Measurements from ENCODE around the gene WDFY3.

Gene WDFY3

GRCh38 chr4:84966382-84967242 lies at the start of gene WDFY3:
WDFY3 (minus strand) TSS chr4:84966690; CDS start chr4:84860591, 106,099 bp downstream.
- DNase-seq, result no peak

- DNase-seq, result no peak
Observed at GRCh38 chr4:85005865-85006377, 39.4 kb upstream of the WDFY3 start.

DNA sequence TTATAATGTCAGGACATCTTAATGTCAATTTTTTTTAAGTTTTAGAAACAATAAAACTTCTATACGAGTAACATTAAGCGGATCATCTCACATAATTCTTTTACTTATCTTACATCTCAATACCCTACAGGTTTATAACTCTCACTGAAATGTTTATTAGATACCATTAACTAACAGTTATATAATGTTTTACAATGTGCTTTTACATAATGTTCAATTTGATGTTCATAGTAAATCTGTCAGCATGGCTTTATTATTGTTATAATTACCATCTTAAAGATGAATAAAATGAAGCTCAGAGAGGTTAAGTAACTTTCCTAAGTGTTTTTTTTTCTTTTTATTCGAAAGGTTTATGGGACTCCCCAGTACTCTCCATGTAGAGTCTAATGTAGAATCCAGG lies 33.9 kb upstream of the WDFY3 start:
- no peak for DNase-seq

DNA sequence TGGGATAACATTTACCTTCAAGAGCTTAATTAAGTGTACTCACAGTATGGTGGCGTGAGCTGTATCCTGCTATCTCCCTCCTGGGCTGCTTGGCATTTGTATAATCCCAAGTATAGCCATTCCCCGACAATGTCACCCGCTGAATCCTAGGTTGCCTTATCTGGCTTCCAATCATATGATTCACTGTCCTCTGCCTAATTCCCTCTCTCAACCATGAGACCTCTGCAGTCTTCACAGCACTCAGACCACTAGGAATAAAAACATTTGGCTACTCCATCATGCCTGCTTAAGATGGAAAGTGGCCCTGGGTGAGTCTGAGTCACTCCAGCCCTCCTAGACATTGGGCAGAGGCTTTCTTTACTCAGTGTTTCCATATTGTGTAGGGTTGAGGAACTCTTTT lies 28.9 kb upstream of the WDFY3 start:
- no peak for DNase-seq

DNA sequence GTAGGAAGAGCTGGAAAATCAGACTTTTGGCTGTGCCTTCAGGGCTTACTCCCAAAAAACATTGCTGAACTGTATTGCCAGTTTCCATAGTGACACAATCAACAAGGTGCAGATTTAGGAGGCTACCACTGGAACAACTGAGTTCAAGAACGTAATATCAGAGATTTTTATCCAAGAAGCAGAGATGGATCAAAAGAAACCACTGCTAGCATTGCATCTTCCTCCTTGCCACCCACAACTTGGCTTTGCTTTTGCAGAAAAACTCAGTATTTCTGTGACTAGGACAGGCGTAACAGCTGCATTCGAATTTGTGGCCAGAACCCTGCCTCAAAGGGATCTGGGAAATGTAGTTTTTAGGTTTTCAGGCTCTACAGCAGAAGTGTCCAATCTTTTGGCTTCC lies 27.8 kb upstream of the WDFY3 start:
- DNase-seq, result no peak

- no peak for DNase-seq
Observed at GRCh38 chr4:84985952-84986351, 19.5 kb upstream of the WDFY3 start.

DNA sequence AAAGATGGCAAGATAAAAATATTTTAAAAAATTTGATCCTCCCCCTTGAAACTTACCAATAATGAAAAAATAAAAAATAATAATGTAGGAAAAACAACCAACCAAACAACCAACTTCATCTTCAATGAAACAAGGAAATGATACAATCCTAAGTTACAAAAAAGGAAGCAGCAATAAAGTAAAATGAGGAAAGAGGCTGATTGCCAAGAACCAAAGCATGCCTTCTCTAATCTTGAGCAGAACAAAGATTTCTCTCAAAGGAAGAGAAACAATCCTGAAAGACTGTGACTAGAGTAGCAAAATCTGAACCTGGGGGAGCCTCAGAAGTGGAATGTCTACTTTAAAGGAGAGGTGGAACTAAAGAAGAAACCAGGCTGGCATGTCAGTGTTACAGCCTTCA lies 10.9 kb upstream of the WDFY3 start:
- DNase-seq, result no peak

DNA sequence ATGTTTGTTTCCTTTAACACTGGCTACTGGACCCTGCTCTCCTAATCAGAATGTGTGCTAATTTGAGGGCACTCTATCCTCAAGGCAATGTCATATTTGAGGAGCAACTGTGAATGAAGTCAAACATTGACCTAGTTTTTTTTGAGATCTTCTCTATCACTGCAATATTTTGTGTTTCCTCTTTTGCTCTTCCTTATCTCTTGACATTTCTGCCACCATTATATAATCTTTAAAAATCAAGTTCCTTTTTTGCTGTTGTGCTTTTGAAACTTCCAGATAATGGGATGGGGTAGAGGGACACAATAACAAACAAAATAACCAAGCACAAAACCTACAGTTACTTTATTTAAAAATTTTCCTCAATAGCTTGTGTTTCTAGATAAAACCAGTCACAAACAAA lies 7.4 kb upstream of the WDFY3 start:
- no peak for DNase-seq

DNA sequence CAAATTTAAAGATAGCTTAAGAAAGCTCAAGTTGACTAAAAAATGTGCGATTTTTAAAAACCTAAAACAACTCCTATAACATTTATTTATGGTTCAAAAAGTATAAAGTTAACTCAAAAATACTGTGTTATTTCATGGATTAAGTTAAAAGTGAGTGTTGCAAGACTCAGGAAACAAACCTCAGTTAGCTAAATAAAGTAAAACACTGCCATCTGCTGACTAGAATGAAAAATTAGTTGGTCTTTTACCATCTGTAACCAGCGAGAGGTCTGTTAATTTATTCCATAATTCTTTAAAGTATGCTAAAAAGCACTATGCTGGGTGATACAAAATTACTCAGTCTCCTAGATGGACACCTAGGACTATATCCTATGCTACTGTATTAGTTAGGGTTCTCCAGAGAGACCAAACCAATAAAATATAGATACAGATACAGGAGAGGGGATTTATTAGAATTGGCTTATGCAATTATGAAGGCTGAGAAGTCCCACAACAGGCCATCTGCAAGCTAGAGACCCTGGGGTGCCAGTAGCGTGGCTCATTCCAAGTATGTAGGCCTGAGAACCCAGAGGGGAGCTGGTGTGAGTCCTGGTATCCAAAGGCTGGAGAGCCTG lies 4.9 kb upstream of the WDFY3 start:
- DNase-seq, result no peak

GRCh38 chr4:84968925-84969324 lies 2.4 kb upstream of the WDFY3 start:
- DNase-seq, result no peak

DNA sequence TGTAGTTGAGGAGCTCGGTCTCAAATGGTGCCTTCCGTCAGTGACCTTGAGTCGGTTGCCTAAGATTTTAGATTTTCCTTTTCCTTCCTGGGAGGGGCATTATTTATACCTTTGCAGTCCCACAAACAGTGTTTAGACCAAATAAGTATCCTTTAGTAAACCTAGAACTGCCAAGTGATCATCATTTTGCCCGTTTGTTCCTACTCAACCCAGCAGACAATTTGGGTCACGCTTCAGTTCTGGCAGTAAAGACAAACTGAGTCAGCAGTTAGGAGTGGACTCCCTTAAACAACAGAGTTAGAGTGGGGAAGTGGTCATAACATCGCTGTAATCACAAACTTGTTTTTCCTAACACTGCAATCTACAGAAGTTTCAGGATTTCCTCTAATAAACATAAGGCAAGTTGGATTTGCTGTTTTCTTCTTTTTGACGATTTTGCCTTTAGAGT lies 777 bp upstream of the WDFY3 start:
- DNase-seq, result no peak

DNA sequence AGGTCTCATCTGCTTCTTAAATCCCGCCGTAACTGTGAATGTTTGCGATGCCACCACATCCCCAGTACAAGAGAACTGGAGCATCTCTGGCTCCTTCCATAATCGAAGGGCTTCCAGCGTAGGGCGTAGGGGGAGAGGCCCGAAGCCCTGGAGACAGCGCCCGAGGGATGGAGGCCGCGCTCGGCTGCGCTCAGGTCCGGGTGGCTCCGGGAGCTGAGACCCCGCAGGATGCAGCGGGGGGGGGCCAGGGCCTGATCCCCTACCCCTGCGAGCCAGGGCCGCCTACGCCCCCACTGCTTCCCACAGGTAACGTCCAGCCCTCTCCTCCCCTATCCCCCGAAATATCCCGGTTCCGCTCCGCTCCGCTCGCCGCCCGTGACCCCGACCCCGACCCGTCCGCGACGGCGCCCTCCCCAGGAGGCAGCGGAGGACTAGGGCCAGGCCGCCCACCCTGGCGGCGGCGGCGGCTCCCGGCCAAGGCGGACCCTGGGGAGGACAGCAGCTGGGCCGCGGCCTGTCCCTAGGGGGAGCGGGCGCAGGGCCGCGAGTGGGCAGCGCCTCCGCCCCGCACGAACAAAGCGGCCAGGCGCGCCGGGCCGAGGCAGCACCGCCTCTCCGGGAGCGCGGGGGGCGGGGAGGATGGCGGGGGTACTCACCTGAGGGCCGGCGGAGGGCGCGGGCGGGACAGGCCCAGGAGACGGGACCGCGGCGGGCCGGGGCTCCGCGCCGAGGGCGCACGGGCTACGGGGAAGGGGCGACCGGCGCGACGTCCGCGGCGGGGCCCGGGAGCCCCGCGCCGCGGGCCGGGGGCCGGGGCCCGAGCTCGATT lies 723 bp downstream of the WDFY3 start:
- no peak for DNase-seq

- no peak for DNase-seq
Observed at GRCh38 chr4:84964995-84965552, 1.4 kb downstream of the WDFY3 start.

- no peak for DNase-seq
Observed at GRCh38 chr4:84962102-84962501, 4.4 kb downstream of the WDFY3 start.

DNA sequence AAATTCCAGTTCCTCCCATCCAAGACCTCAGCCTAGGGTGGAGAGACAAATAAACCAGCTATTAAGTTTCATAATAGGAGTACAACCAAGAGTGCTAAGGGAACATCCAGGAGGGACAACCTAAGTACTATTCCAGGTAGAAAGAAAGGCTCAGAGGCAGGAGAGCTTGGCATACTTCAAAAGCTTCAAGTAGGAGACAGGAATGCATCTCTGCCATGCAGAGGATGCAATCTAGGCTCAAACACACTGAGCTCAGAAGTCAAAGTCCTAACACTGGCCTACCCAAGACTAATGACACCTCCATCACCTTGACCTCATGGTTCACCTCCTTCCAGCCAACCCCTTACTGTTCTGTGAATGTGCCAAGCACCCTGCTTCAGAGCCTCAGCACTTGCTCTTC lies 8.1 kb downstream of the WDFY3 start:
- no peak for DNase-seq

DNA sequence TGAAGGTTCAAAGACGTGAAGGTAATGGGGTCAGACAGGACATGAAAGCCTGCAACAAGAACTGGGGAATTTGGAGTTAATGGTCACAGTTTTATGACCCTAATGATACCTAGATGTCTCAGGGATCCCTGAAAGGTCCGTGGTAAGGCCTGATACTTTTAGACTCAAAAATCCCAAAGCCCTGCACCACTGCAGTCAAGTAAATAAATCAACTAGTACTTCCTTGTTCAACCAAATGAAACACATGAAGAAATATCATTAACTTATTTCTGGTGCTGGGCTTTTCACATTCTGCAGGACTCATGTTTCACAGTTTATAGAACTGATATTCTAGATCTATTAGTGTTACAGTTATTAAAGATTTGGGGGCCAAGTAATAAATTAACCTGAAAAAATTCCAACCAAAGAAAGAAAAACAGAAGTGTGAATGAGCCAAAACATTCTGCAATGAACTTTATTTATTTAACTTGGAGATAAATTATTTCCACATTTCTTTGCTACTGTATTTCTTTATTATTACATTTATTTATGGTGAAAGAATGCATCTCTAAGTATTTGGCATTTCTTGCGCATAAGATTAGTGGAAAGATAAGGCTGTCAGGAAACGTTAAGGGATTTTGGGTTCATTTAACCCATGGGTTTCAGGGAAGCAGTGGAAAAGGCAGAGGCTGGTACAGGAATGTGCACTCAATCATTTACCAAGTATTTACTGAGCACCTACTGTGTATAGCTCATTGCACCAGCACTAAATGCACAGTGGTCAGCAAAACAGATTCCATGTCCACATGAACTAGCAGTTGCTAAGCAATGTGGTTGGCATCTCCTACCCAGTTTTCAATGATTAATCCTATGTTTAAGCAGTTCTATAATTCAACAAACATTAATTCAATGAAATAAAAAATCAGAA lies 8.7 kb downstream of the WDFY3 start:
- no peak for DNase-seq

DNA sequence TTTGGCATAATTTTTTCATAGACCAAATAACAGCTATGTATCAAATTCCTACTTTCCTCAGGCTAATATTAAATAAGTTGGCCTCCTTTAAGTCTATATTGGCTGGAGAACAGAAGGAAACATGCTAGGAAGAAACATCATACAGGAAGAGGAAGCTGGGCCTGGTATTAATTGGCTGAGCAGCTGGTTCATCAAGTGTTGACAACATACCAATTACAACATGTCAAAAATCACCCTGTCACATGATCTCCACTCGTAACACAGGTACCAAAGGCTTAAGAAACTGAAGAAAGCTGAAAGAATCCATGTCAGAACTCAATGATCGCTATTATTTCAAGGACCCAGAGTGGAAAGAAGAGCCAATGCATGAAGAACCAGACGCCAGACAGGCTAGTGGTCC lies 10.5 kb downstream of the WDFY3 start:
- no peak for DNase-seq

DNA sequence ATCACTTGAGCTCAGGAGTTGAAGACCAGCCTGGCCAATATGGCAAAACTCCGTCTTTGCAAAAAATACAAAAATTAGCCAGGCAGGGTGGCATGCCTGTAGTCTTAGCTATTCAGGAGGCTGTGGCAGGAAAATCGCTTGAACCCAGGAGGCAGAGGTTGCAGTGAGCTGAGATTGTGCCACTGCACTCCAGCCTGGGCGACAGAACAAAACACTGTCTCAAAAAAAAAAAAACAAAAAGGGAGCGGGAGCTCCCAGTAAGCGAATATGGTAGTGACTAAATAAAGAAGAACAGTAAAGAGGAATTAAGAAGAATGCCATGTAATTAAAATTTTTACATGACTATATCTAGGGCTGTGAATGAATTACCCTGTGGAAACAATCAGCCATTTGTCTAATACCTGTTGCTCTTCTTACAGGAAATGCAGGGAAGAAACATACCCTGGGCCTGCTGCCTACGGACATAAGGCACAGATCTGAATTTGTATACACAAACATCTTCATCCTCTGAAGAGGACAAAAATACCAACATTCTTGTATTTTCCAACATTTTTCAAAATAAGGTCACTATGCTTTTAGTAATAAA lies 11.4 kb downstream of the WDFY3 start:
- no peak for DNase-seq

- no peak for DNase-seq
Observed at GRCh38 chr4:84952776-84953175, 13.7 kb downstream of the WDFY3 start.

DNA sequence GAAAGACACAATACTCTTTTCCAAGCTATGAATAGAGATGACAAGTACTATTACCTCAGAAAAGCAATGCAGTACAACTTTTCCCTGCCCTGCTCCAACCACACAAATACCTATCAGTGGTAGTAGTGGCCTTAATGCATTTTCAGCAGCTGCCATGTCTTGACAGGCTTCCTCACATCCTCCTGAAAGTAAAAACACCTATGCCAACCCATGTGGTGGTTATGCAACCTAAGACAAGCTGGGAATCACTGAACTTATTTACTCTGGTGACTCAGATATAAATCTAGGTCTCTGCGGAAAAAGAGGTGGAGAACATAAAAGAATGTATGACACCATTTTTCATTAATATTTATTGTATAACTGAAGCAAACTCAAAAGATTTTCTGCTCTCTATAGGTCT lies 14.5 kb downstream of the WDFY3 start:
- DNase-seq, result no peak

- no peak for DNase-seq
Observed at GRCh38 chr4:84948056-84948455, 18.4 kb downstream of the WDFY3 start.

- no peak for DNase-seq
Observed at GRCh38 chr4:84944947-84945346, 21.5 kb downstream of the WDFY3 start.

Data from CD4-positive, alpha-beta T cell treated with Interleukin-17A for 4 hours (primary cell).